GM12874 (cell line): ENCODE measurements around the gene DEPP1.

Source experiments
- CTCF ChIP-seq: IDR thresholded peaks from 2 replicates; pipeline ENCODE4 v1.5.1; 2011; ENCODE audit warnings: low read depth, mild to moderate bottlenecking, control low read depth, low read length, moderate library complexity; ENCODE audit not compliant: insufficient read depth

The DEPP1 gene

GRCh38 chr10:44986179-44986578 lies 7.6 kb upstream of the DEPP1 start:
- TF ChIP-seq CTCF: no peak

GRCh38 chr10:44985175-44985681 lies 6.6 kb upstream of the DEPP1 start:
- TF ChIP-seq CTCF: no peak

- TF ChIP-seq CTCF: no peak
Measured at GRCh38 chr10:44984671-44985101, 6.1 kb upstream of the DEPP1 start.

- no peak for TF ChIP-seq CTCF
Measured at GRCh38 chr10:44983895-44984278, 5.3 kb upstream of the DEPP1 start.

GRCh38 chr10:44983066-44983894 lies 4.7 kb upstream of the DEPP1 start:
- no peak for TF ChIP-seq CTCF

- TF ChIP-seq CTCF: no peak
Measured at GRCh38 chr10:44982496-44982895, 3.9 kb upstream of the DEPP1 start.

GRCh38 chr10:44982114-44982460 lies 3.5 kb upstream of the DEPP1 start:
- no peak for TF ChIP-seq CTCF
